ENCODE measurements around the gene RD3L.
A peak's percentile ranks its signal among the peaks of the same experiment; 100 is the strongest.
"Not testable (repeated sequence)": the region's sequence is repeated elsewhere in the genome, so short reads cannot be mapped to it uniquely, and the experiment has no call there.

The RD3L gene

GRCh38 chr14:103927566-103927965 lies 14.8 kb downstream of the RD3L start:
- Histone ChIP-seq H3K36me3 (ENCODE audit: insufficient read depth) (no peaks in the 10 kb centered on the region), H3K27ac (no peak overlapping the region), H2AFZ (ENCODE audit: low read depth) (no peak overlapping the region), H3K79me2 (ENCODE audit: insufficient read depth, low read depth) (no peaks in the 10 kb centered on the region), H3K27me3 (ENCODE audit: insufficient read depth, low read depth) (no peaks in the 10 kb centered on the region), H3K4me1 (ENCODE audit: low read depth, poor library complexity, severe bottlenecking) (no peaks in the 10 kb centered on the region), H3K4me2 (no peak overlapping the region), H3K9ac (no peak overlapping the region), H4K20me1 (ENCODE audit: insufficient read depth) (no peaks in the 10 kb centered on the region), H3K4me3 (IDR thresholded peaks at IDR 0.05; ENCODE audit: insufficient read depth, low read depth, low read length) (no peak overlapping the region)
- no peak for TF ChIP-seq CTCF (conservative IDR thresholded peaks at IDR 0.05; ENCODE audit: low read depth, low read length)

DNA sequence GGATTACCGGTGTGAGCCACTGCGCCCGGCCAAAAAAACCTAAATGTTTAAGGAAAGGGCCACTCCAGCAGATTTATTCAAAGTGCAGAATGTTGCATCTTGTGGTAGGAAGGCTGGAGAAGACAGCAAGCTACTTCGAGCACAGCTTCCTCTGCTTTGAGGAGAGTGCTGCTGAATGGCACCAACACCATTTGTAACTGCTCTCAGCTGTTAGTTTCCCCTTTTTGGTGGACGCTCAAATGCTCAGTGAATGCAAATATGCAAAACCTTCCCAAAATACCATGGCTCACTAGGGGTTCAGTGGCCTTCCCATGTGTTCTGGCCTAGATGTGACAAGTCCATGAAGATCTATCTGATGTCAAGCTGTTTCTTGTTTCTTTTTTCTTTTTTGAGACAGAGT lies 17.0 kb downstream of the RD3L start:
- no peak overlapping the region for H2AFZ ChIP-seq (ENCODE audit: low read depth)
- H3K79me2 ChIP-seq (ENCODE audit: insufficient read depth, low read depth), result peaks cover 9% of the 10 kb centered on the region; the same call in 1 of the 2 replicates
- H3K27me3 ChIP-seq (ENCODE audit: insufficient read depth, low read depth), result no peaks in the 10 kb centered on the region
- no peak overlapping the region for H3K9ac ChIP-seq
- H3K4me1 ChIP-seq (ENCODE audit: low read depth, poor library complexity, severe bottlenecking), result no peaks in the 10 kb centered on the region
- no peak for TF ChIP-seq CTCF (conservative IDR thresholded peaks at IDR 0.05; ENCODE audit: low read depth, low read length)
- H3K4me3 ChIP-seq (IDR thresholded peaks at IDR 0.05; ENCODE audit: insufficient read depth, low read depth, low read length), result no peak overlapping the region
- no peaks in the 10 kb centered on the region for H4K20me1 ChIP-seq (ENCODE audit: insufficient read depth)
- no peak overlapping the region for H3K4me2 ChIP-seq
- no peak overlapping the region for H3K27ac ChIP-seq
- H3K36me3 ChIP-seq (ENCODE audit: insufficient read depth), result no peaks in the 10 kb centered on the region

DNA sequence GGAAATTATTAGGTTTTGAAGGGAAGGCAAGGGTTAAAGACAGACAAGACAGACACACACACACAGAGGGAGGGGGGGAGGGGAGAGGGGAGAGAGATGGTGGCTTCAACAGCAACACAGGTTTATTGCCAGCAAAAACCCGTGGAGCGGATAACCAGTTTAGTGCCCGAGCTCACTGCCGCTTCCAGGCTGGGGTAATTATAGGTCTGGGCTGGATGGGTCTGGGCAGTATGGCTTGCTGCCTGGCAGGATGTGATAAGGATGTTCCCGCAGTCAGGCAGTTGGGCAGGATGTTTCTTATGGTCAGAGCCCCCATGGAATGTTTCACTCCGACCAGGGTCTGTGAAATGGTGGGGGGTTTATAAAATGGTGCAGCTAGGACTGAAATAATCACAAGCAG lies 18.5 kb downstream of the RD3L start:
- Histone ChIP-seq H2AFZ (ENCODE audit: low read depth) (no peak overlapping the region), H3K79me2 (ENCODE audit: insufficient read depth, low read depth) (peaks cover 13% of the 10 kb centered on the region; the same call in 1 of the 2 replicates)
- no peak for TF ChIP-seq CTCF (conservative IDR thresholded peaks at IDR 0.05; ENCODE audit: low read depth, low read length)

DNA sequence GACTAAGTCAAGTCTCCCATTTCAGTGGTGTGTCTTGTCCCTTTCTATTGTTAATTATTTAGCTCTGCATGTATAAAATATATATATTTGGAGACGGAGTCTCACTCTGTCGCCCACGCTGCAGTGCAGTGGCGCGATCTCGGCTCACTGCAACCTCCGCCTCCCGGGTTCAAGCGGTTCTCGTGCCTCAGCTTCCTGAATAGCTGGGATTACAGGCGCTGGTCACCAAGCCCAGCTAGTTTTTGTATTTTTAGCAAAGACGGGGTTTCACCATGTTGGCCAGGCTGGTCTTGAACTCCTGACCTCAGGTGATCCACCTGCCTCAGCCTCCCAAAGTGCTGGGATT lies 20.5 kb downstream of the RD3L start:
- Histone ChIP-seq H2AFZ (ENCODE audit: low read depth) (peak overlapping the region; percentile 86), H3K79me2 (ENCODE audit: insufficient read depth, low read depth) (peaks cover 13% of the 10 kb centered on the region; the same call in 1 of the 2 replicates), H3K4me2 (peak overlapping the region; percentile 59)
- H3K4me3 ChIP-seq (IDR thresholded peaks at IDR 0.05; ENCODE audit: insufficient read depth, low read depth, low read length); H3K9ac ChIP-seq; H3K36me3 ChIP-seq (ENCODE audit: insufficient read depth); H3K27ac ChIP-seq; H4K20me1 ChIP-seq (ENCODE audit: insufficient read depth); H3K27me3 ChIP-seq (ENCODE audit: insufficient read depth, low read depth); H3K4me1 ChIP-seq (ENCODE audit: low read depth, poor library complexity, severe bottlenecking): not testable (repeated sequence)

More for the DNA sequence above, 18.5 kb downstream of the RD3L start:
- Histone ChIP-seq H4K20me1 (ENCODE audit: insufficient read depth) (no peaks in the 10 kb centered on the region), H3K9ac (no peak overlapping the region), H3K4me2 (no peak overlapping the region), H3K4me3 (IDR thresholded peaks at IDR 0.05; ENCODE audit: insufficient read depth, low read depth, low read length) (no peak overlapping the region), H3K36me3 (ENCODE audit: insufficient read depth) (no peaks in the 10 kb centered on the region), H3K27me3 (ENCODE audit: insufficient read depth, low read depth) (no peaks in the 10 kb centered on the region), H3K27ac (no peak overlapping the region), H3K4me1 (ENCODE audit: low read depth, poor library complexity, severe bottlenecking) (no peaks in the 10 kb centered on the region)

DNA sequence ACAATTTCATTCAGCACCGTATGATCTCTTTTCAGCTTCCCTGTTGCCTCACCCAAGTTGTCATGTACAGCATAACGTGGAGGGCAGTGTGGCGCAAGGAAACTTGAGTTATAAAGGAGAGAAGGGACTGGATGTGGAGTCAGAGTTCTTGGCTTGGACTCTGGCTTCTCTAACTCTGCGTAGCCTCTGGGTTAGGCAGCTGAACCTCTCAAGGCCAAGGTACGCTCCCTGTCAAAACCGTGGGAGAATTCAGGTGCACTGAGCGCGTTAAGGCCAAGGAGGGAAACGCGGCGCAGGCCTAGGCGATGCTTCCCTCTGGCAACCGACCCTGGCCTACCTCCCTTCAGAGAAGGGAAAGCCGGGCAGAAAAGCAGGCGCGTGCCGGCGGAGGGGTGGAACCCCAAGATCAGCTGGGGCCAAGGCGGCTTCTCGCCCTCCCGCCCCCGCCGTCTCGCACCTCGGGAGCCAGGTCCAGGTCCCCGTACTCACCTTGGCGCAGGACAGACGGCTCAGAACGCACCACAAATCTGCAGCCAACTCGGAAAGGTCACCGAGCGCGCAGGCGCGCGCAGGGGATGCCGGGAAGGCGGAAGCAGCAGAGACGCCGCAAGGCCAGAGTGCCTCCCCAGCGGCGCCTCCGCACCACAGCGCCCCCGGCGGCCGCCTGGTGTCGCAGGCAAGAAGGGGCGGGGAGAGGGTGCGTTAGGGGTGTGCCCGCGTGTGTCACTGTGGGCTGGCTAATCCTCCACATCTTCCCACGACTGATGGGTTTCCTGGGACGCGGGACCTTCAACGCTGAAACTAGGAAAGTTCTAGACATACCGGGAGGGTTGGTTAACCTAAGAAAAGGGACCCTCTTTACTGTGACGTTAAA lies 21.1 kb downstream of the RD3L start:
- Histone ChIP-seq H3K9ac (peak overlapping the region; percentile 68; the same call in 1 of the 2 replicates), H3K27ac (peak overlapping the region; percentile 46; the same call in 1 of the 2 replicates), H3K4me1 (ENCODE audit: low read depth, poor library complexity, severe bottlenecking) (no peaks in the 10 kb centered on the region), H4K20me1 (ENCODE audit: insufficient read depth) (no peaks in the 10 kb centered on the region), H3K79me2 (ENCODE audit: insufficient read depth, low read depth) (peaks cover 13% of the 10 kb centered on the region; the same call in 1 of the 2 replicates), H3K4me3 (IDR thresholded peaks at IDR 0.05; ENCODE audit: insufficient read depth, low read depth, low read length) (no peak overlapping the region), H3K4me2 (peak overlapping the region; percentile 82), H3K27me3 (ENCODE audit: insufficient read depth, low read depth) (no peaks in the 10 kb centered on the region), H2AFZ (ENCODE audit: low read depth) (peak overlapping the region; percentile 86), H3K36me3 (ENCODE audit: insufficient read depth) (no peaks in the 10 kb centered on the region)
- TF ChIP-seq CTCF (conservative IDR thresholded peaks at IDR 0.05; ENCODE audit: low read depth, low read length), result peak; percentile 59

Data from KMS-11 (cell line).